GM19452 (cell line): ENCODE results near the gene PLCB1.

Experiments
- ATAC-seq: cut with Tn5 transposase; IDR thresholded peaks from one replicate; pipeline ENCODE4 v1.9.1; 2021; ENCODE audit not compliant: unreplicated experiment

The PLCB1 gene

DNA sequence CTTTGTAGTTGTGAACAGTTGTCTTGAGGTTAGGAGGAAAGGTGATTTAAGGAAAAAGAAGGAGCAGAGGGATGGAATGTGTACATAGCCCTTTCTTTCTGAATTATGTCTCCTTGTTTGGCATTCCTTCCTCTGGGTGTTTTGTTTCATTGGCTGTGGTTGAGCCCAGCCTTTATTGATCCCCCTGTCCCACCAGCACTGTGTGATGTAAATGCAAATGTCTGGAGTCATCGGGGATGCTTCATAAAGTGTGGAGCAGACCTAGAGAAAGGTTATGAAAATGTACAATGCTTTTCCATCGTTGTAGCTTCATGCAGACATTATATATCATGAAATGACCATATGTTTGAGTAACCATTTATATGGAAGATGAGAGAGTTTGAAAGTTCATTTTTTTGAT is 164.5 kb downstream of the PLCB1 start:
- ATAC-seq, result no peak

DNA sequence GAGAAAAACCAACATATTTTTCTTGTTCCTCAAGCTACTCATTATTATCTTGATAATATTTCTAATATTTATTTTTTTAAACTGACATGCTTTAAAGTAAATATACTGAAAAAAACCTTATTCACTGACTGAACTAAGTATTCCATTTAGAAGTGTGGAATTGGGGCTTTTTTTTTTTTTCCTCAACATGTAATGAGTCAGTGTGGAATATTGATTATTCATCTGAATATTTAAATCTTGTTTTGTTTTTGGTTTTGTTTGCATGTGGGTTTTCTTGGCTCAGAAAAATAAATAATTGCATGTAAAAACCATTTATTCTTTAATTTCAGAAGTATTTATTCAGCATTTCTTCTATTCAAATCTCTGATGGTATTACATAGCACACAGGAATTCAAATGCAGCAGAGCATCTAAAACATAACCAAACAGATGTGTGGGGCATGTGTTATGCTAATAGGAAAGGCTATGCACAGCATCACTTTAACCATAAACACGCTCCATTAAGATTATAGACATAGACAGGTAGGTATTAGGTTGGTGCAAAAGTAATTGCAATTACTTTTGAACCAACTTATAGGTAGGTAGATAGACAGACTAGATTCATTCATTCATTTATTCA is 166.5 kb downstream of the PLCB1 start:
- ATAC-seq, result no peak

DNA sequence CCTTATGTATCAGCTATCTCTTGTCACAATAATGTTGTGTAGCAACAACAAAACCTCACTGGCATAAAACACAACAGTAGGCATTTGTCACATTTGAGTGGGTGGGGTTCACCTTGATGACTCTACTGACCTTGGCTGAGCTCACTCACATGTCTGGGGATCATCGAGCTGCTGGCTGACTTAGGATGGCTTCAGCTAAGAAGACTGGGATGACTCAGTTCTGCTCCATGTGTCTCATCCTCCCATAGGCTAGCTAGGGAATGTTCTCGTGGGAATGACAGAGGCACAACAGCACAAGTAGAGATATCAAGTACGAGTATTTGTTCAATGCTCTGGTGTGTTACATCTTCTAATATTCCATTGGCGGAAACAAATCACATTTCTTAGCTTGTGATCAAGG is 167.9 kb downstream of the PLCB1 start:
- ATAC-seq, result no peak

DNA sequence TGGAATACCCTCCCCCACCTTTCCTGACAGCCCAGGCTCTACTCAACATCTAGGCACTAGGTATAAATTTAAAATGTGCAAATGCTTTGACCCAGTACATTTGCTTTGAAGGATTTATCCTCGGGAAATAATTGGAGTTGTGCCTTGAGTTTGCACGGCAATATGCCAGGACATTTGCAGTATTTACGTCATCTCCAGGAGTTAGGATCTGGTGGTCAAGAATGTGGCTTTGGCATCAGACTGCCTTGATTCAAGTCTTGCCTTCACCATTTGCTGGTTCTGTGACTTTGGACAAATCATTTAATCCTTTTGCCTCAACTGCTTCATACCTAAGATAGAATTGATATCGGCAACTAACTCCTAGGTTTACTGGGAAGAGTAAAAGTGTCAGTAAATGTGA is 169.6 kb downstream of the PLCB1 start:
- no peak for ATAC-seq

DNA sequence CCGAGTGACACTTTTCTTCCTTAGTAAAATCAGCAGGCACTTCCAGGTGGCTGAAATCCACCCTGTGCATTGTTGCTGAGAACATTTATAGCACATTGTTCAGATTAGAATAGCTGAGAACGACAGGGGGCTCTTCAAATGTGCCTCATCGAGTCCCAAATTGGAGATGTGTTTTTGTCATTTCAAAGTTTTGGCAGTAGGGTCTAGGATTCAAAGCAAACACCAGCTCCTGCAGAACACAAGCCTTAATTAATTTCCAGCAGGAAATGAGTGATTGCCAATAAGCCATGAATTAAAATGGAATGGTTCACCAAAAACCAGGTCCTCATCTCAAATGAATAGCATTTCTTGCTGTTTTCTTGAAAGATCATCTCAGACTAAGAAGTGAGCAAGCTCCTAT is 171.6 kb downstream of the PLCB1 start:
- ATAC-seq, result no peak

DNA sequence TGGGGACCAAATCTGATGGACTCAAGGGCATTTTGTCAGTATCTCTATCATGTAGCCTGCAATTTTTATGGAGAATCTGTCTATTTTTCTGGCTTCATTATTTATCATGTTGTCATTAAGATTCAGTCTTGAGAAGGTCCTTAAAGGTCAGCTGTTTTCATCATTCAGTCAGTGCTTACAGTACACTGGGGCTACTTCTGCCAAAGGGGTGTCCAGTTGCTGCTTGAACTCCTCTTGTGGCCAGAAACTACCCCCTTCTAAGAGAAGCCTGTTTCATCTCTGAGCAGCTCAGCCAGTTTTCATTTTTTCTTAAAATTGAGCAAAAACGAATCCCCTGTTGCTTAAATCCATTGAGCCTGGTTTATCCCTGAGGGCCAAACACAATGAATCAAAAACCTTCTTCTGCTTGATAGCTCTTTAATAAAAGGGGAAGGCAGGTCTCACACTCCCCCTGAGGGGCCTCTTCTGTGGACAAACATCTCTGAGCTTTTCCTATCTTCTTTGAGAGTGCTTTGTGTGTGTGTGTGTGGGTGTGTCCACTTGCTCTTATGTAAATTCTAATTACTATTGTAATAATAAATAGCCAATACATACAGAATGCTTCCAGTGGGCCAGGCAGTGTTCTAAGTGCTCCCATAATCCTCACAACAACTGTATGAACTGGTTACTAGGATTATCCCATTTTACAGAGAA is 172.2 kb downstream of the PLCB1 start:
- no peak for ATAC-seq

DNA sequence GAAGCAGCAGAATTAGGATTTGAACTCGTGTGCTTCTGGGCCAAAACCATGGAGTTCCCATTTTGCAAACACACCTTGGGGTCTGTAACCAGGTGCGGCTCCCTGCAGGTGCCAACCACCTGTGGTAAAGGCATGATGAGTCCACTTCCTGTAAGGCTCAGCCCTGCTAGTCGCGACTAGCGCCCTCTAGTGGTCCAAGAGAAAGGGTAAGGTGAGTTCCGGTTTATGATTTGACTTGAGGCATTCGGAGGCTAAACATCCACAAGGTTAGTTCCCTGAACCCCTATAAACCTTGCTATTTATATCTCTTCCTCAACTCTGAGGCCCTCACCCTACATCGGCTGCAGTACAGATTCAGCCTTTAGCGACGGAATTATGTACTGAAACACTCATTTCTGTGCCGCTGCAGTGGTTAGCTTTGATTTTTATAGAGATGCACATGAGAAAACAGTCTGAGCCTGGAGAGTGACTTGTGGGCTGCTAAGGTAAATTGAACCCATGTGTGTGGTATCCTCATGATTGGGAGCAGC is 173.4 kb downstream of the PLCB1 start:
- peak; percentile 90 for ATAC-seq

DNA sequence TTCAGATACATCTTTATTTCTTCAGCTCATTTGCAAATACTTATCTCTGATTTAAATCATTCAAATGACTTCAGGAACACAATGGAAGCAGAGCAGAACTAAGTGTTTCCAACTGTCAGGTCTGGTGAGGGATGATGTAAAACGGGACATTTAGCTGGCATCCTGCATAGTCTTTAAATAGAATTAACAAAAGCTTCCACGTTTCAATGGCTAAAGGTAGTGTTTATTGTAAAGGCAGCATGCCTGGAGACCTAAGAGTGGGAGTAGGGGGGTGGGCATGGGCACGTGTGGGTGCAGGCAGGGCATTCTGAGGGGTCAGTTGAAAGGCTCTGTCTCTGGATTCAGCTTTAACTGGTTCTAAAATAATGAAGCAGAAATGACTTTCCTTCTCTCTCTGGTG is 174.9 kb downstream of the PLCB1 start:
- no peak for ATAC-seq

DNA sequence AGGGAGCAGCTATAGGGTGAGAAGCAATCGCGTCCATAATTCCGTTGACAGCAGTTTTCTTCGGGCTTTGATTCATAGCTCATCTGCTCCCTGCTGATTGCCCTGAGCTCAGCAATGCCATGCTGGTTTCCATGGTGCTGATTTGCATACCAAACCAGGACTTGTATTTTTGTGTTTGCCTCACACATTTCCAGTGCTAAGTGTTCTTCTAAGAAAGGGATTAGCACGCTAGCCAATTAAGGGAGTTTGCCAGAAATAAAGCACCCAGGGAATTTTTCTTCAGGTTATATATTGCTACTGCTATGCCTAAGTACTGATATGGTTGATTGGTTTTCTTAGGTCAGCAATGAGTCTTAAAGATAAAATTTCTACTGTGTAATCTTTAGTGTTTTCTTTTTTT is 177.6 kb downstream of the PLCB1 start:
- ATAC-seq, result no peak

DNA sequence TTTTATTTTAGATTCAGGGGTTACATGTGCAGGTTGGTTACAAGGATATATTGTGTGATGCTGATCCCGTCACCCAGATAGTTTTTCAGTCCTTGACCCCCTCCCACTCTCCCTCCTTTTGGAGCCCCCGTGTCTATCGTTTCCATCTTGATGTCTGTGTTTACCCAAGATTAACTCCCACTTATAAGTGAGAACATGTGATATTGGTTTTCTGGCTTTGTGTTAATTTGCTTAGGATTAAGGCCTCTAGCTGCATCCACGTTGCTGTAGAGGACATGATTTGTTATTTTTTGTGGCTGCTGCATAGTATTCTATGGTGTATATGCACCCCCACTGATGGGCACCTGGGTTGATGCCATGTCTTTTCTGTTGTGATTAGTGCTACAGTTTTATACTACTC is 178.6 kb downstream of the PLCB1 start:
- ATAC-seq, result no peak

DNA sequence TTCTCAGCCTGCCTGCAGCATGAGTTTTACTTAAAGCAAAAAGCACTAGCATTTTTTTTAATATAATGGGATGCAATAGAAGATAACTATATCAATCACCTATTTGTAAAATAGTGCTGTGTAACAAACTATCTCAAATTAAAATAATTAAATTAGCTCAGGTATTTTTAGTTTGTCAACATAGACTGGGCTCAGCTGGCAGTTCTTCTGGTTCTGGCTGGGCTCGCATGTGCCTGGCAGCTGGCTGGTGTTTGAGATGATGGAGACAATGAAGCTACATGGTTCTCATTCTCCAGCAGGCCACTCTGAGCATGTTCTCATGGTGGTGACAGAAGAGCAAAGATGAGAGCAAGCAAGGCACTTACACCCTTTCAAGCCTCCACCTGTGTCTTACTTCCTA is 181.0 kb downstream of the PLCB1 start:
- no peak for ATAC-seq

DNA sequence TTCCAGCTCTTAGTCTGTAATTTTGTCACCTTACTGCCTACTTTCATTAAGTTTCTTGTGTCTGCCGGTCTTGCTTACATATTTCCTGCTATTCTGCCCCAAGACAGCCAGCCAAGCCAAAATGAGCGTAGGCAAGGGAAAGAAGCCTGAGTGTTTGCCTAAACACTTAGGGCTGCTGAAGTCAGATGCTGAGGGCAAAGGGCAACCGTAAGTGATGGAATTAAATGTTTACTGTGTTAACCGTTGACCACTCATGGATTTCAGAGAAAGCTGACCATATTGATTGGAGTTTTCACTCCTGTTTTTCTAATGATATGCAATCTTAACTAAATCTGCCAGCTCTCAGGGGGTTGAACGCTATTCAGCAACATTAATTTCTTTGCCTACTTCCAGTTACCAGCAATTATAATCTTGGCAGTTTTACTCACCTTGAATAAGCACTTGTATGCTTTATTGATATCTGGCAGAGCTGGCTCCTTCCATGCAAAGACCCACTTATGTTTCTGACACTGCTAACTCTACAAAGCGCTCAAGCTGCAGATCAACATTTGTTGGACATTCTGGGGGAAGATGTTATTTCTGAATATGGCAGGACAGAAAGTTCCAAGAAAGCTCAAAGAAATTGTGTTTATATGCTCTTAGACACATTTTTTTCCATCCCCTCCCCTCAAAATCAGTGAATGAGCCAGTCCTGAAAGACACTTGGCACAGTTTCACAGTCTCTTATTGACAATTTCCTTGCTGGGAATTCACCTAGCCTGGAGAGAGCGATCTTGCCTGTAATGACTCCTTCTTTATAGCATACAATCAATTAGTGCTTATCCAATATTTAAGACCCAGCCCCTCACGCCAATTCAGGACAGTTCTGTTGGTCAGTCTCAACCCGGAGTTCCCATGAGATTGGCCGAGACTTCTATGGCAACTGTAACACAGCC is 183.8 kb downstream of the PLCB1 start:
- no peak for ATAC-seq

DNA sequence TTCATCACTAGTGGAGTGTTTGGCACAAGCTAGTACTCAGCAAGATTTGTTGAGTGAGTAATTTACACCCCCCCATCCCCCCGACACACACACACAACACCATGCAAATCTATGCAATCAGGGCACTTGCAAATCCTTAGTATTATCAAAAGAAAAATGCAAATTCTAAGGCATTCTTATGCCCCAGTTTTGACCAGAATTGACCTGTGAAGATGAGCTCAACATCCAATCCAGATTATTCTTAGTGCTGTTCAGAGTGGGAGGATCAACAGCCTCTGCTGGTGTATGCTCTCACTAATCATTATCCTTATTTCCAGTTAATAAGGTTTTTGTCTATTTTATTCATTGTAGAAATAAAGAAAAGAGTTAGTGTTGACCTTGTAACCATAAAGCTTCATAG is 185.4 kb downstream of the PLCB1 start:
- ATAC-seq, result no peak

DNA sequence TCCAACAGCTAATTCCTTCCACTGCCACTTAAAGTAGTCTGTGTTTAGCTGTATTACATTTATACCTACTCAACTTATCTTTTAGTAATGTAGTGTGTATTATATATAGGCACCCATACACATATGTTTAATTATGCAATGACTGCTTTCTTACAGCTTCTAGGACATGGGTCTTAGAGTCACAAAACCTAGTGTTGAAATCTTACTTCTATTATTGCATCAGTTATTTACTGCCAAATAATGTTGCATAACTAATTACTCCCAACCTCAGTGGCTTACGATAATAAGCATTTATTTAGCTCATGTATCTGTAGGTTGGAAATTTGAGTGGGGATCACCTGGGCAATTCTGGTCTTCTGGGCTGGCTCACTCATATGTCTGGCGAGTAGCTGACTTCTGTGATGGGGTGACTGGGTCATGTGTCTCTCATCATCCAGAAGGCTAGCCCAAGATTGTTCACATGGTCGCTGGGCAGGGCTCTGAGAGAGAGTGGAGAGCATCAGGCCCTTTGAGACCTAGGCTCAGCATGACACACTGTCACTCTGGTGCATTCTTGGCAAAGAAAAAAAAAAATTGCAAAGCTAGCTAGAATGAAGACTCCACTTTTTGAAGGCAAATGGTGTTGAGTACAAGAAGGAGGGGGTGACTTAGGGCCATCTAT is 187.0 kb downstream of the PLCB1 start:
- ATAC-seq, result no peak

DNA sequence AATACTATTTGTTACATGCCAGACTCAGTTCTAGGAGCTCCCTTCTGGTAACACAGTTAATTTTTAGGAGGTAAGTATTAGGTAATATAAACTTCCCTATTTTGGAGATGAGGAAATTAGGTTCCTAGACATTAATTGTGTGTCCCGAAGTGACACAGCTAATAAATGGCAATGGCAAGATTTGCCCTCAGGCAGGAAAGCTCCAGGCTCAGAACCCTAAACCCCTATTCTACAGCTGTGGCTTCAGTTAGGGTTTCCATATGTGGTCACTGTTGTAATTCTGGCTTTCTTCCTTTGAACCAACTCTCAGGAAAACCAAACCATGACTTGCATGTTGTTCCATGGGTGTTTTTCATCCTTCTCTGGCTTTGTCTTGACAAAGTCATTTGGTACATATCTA is 188.2 kb downstream of the PLCB1 start:
- no peak for ATAC-seq

DNA sequence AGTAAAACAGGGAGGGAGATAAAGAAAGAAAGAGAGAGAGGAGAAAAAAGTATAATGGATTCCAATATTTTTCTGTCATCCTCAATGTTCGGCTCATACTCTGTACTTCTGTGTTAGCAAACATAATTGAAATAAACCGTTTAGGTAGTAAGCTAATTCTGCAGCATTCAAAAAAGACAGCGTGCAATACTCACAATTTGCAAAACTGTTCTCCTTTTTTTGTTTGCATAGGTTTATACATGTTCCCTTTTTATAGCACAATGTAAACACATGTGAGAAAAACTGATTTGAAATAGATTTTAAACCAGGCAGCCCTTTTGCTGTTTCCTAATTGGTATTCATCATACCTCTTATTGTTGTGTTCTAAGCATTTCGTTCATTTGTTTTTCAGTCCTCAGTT is 188.9 kb downstream of the PLCB1 start:
- ATAC-seq, result no peak

DNA sequence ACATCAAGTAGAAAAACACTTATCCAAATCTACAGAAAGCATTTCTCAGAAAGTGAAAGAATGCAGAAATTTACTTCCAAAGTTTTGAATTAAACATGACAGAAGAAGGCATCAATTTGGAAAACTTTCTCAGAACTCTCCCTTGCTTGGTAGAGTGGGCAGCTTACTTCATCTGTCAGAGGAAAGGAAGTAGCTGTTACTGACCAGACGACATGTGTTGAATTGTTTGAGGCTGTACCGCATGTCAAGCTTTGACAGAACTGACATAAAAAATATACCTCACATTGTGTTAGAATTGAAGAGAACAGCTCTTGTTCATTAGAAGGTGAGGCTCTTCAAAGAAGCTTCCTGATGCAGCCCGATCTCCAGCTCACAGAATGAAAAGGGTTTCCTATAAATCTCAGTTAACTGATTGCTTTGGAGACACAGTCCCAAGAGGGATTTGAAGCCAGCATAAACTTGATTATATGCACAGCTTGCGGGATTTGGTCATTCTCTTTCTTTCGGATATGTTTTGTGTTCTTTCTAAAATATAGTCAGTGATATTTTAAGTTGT is 190.7 kb downstream of the PLCB1 start:
- no peak for ATAC-seq

DNA sequence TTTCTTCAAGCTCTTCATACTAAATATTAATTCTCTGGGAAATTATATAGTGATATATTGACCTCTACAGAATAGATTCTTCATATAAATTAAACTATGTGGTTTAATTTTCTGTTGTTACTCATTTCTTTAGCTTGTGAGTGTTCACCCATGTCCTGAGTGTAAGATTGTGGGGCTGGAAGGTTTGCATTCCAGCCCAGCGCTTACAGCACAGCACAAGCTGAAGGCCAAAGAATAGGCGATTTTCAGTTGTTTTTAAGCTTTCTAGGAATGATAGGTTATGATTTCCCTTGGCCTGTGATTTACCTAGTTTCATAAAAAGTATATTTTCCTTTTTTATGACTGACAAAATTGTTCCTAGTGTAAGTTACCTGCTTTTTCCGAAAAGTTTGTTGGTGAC is 194.1 kb downstream of the PLCB1 start:
- no peak for ATAC-seq

DNA sequence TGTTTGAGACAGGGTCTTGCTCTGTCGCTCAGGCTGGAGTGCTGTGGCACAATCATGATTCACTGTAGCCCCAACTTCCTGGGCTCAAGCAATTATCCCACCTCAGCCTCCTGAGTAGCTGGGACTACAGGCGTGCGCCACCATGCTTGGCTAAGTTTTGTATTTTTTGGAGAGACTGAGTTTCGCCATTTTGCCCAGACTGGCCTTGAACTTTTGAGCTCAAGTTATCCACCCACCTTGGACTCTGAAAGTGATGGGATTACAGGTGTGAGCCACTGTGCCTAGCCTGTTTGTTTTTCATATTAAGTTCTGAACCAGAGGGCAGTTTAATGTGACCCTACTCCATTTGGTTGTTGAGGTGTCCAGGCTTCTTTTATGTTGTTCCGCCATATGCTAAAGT is 194.8 kb downstream of the PLCB1 start:
- no peak for ATAC-seq

DNA sequence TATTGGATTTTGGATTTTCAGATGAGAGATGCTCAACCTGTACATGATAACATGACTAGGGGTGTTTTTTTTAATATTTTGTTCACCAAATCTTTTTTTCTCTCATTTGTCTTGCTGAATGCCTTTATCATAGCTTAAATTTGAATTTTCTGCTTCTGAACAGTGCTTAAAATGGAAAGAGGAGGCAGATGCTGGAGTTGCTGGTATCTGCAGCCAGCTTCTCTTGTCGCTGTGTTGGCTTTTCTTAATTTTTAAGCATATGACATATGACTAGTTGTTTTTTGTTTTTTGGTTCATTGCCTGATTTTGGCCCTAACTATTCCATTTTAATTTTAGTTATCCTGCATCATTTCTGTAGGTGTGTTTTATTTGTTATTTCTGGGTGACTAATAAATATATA is 196.1 kb downstream of the PLCB1 start:
- no peak for ATAC-seq

DNA sequence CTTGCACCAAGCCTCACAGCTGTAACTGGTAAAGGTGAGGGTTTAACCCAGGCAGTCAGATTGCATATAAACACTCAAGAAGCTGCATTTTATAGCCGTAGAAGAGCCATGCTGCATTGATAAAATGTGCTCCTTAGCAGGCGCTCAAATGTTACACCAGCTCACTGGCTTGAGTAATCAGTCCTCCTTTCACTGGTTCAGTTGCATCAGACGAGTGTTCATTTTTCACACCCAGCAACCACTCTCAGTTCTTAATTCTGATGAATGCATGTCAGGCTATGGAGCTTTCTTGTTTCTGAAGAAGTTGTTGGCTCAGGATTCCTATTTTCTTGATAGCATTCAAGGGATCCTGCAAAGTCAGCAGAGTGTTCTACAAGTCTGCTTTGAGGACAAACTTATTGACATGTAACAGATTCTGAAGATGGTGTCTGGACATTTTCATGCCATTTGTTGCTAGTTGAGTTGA is 198.3 kb downstream of the PLCB1 start:
- no peak for ATAC-seq
